ENCODE data around the gene ADGRV1. TPM values are rescaled to one million over a fixed set of nuclear protein-coding genes. Genes with fewer than 3 reads are reported as not detected.

ADGRV1 gene
- total and polyA plus RNA-seq, 9 of the 15 experiments (the other 6 are each of a cell fraction or from before 2014, with no cell fraction given) = 21.7 to 156 (median 58.2) TPM

DNA sequence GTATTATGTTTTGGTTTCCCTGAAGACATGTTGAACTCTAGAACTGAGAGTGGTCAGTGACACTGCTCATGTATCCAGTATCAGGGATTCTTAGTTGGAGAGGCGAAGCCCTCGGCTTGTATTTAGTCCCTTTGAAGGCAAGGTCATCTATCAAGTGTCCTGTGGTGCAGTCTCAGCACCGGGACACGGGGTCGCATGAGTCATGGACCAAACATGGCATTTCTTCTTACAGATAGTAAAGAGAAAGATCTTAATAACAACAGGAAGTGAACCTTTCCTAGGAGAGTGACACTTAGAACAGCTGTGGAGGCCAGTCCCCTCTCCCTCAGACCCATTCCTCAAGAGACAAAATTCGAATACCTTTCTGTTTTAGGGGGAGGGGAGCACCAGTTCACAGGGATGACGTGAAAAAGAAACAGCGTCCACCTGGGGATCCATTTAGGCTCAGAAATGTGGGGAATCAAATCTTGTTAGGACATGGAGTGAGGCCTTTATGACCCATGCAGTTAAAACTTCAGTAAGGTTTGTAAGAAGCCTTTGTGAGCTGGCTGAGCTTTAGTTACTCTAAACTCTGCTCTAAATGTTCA, 86.5 kb downstream of the ADGRV1 start (continued):
- TF ChIP-seq, protein P1, sequence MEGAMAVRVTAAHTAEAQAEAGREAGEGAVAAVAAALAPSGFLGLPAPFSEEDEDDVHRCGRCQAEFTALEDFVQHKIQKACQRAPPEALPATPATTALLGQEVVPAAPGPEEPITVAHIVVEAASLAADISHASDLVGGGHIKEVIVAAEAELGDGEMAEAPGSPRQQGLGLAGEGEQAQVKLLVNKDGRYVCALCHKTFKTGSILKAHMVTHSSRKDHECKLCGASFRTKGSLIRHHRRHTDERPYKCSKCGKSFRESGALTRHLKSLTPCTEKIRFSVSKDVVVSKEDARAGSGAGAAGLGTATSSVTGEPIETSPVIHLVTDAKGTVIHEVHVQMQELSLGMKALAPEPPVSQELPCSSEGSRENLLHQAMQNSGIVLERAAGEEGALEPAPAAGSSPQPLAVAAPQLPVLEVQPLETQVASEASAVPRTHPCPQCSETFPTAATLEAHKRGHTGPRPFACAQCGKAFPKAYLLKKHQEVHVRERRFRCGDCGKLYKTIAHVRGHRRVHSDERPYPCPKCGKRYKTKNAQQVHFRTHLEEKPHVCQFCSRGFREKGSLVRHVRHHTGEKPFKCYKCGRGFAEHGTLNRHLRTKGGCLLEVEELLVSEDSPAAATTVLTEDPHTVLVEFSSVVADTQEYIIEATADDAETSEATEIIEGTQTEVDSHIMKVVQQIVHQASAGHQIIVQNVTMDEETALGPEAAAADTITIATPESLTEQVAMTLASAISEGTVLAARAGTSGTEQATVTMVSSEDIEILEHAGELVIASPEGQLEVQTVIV (CRISPR knock-in tag; IDR thresholded peaks at IDR 0.05; ENCODE audit: borderline replicate concordance) = no peak
- TF ChIP-seq ZNF197 (CRISPR knock-in tag; IDR thresholded peaks at IDR 0.05; ENCODE audit: low read depth) = no peak
- no peak for TF ChIP-seq DNMT1 (IDR thresholded peaks at IDR 0.05)
- TF ChIP-seq SMARCE1 (IDR thresholded peaks at IDR 0.05) = peak; percentile 85
- TF ChIP-seq LEF1 (IDR thresholded peaks at IDR 0.05) = peak; percentile 91
- TF ChIP-seq ZNF584 (CRISPR knock-in tag; IDR thresholded peaks at IDR 0.05; ENCODE audit: low read depth) = no peak; the same call in 1 of the 2 replicates
- TF ChIP-seq BRF1 (IDR thresholded peaks at IDR 0.05; ENCODE audit: borderline replicate concordance, extremely low read depth, insufficient read length) = no peak
- no peak for TF ChIP-seq MCM7 (IDR thresholded peaks at IDR 0.05)
- TF ChIP-seq TBP (optimal IDR thresholded peaks at IDR 0.05; ENCODE audit: low read depth, low read length) = peak; percentile 59
- TF ChIP-seq, protein P2, sequence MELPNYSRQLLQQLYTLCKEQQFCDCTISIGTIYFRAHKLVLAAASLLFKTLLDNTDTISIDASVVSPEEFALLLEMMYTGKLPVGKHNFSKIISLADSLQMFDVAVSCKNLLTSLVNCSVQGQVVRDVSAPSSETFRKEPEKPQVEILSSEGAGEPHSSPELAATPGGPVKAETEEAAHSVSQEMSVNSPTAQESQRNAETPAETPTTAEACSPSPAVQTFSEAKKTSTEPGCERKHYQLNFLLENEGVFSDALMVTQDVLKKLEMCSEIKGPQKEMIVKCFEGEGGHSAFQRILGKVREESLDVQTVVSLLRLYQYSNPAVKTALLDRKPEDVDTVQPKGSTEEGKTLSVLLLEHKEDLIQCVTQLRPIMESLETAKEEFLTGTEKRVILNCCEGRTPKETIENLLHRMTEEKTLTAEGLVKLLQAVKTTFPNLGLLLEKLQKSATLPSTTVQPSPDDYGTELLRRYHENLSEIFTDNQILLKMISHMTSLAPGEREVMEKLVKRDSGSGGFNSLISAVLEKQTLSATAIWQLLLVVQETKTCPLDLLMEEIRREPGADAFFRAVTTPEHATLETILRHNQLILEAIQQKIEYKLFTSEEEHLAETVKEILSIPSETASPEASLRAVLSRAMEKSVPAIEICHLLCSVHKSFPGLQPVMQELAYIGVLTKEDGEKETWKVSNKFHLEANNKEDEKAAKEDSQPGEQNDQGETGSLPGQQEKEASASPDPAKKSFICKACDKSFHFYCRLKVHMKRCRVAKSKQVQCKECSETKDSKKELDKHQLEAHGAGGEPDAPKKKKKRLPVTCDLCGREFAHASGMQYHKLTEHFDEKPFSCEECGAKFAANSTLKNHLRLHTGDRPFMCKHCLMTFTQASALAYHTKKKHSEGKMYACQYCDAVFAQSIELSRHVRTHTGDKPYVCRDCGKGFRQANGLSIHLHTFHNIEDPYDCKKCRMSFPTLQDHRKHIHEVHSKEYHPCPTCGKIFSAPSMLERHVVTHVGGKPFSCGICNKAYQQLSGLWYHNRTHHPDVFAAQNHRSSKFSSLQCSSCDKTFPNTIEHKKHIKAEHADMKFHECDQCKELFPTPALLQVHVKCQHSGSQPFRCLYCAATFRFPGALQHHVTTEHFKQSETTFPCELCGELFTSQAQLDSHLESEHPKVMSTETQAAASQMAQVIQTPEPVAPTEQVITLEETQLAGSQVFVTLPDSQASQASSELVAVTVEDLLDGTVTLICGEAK (IDR thresholded peaks at IDR 0.05) = peak; percentile 33; the same call in 1 of the 2 replicates
- TF ChIP-seq, protein P2 (CRISPR knock-in tag; IDR thresholded peaks at IDR 0.05) = no peak
- TF ChIP-seq SP1 (CRISPR knock-in tag; IDR thresholded peaks at IDR 0.05) = peak; percentile 29; the same call in 1 of the 2 replicates
- no peak for TF ChIP-seq RBM34 (IDR thresholded peaks at IDR 0.05; ENCODE audit: borderline replicate concordance, insufficient read depth, low read length)
- TF ChIP-seq HNRNPL (IDR thresholded peaks at IDR 0.05; ENCODE audit: low read depth, low read length) = no peak
- TF ChIP-seq C11orf30 (IDR thresholded peaks at IDR 0.05; ENCODE audit: low read depth) = peak; percentile 26; the same call in 1 of the 2 replicates
- peak; percentile 40; the same call in 1 of the 2 replicates for TF ChIP-seq ZNF589 (CRISPR knock-in tag; IDR thresholded peaks at IDR 0.05; ENCODE audit: low read depth)
- no peak for TF ChIP-seq OTX1 (CRISPR knock-in tag; IDR thresholded peaks at IDR 0.05)

All from K562 (cell line).